Subcutaneous adipose tissue (tissue), 4 donors: Measurements from ENCODE around the gene SFT2D3. TPM values are rescaled to one million over a fixed set of nuclear protein-coding genes. Genes with fewer than 3 reads are reported as not detected.

ENCODE experiments used
- CTCF ChIP-seq: fragments of 450-650 bp; IDR thresholded peaks from one replicate; pipeline ENCODE4 v1.5.1; 2016; ENCODE audit warnings: low read depth, mild to moderate bottlenecking, control low read depth, antibody characterized with exemption, moderate library complexity
- total RNA-seq, 4 donors: library from RNA; depleted of rRNA; stranded (reverse); fragments of >200 nt; gene quantifications; one replicate each; pipeline ENCODE4 v1.1.0, GENCODE V29; 2016

SFT2D3 gene
- total RNA-seq, 4 donors from 2014 or later, result 5.8 to 14.9 (median 8.1) TPM

GRCh38 chr2:127673291-127674069 lies 27.8 kb upstream of the SFT2D3 start:
- no peak for TF ChIP-seq CTCF

- TF ChIP-seq CTCF, result no peak
Observed at GRCh38 chr2:127674241-127675209, 26.8 kb upstream of the SFT2D3 start.

- no peak for TF ChIP-seq CTCF
Observed at GRCh38 chr2:127675331-127676261, 25.7 kb upstream of the SFT2D3 start, which contains the start of gene LIMS2. Gene LIMS2, minus strand, starts transcription at chr2:127675530. Its CDS starts 506 bp downstream, at chr2:127675024.

- no peak for TF ChIP-seq CTCF
Observed at GRCh38 chr2:127676906-127677305, 24.4 kb upstream of the SFT2D3 start.

GRCh38 chr2:127678531-127678930 lies 22.8 kb upstream of the SFT2D3 start:
- TF ChIP-seq CTCF, result no peak

- TF ChIP-seq CTCF, result no peak
Observed at GRCh38 chr2:127678991-127679390, 22.3 kb upstream of the SFT2D3 start.
